Measurements from ENCODE around the gene SPINT3. TPM values are rescaled to one million over a fixed set of nuclear protein-coding genes. Genes with fewer than 3 reads are reported as not detected.
A peak's percentile ranks its signal among the peaks of the same experiment; 100 is the strongest.
"Not testable (repeated sequence)": the region's sequence is repeated elsewhere in the genome, so short reads cannot be mapped to it uniquely, and the experiment has no call there.

SPINT3 gene
- total RNA-seq, 2 experiments from 2014 or later, result not detected

GRCh38 chr20:45489083-45489531 is 26.3 kb downstream of the SPINT3 start:
- no peak overlapping the region for H3K4me3 Mint-ChIP-seq
- ChIA-PET POLR2A (no interaction called here), CTCF (no interaction called here)
- no peak overlapping the region for H3K27ac Mint-ChIP-seq
- peaks cover 29% of the 10 kb centered on the region for H3K27me3 Mint-ChIP-seq
- no peaks in the 10 kb centered on the region for H3K36me3 Mint-ChIP-seq (ENCODE audit: low read depth)
- DNase-seq, result no peak
- no peaks in the 10 kb centered on the region for H3K9me3 Mint-ChIP-seq
- no peaks in the 10 kb centered on the region for H3K4me1 Mint-ChIP-seq

GRCh38 chr20:45487231-45487635 is 28.2 kb downstream of the SPINT3 start:
- peaks cover 32% of the 10 kb centered on the region for H3K27me3 Mint-ChIP-seq
- no peak for DNase-seq
- no peaks in the 10 kb centered on the region for H3K9me3 Mint-ChIP-seq
- no peak overlapping the region for H3K4me3 Mint-ChIP-seq
- H3K36me3 Mint-ChIP-seq (ENCODE audit: low read depth), result no peaks in the 10 kb centered on the region
- ChIA-PET CTCF (no interaction called here), POLR2A (no interaction called here)
- no peaks in the 10 kb centered on the region for H3K4me1 Mint-ChIP-seq
- no peak overlapping the region for H3K27ac Mint-ChIP-seq

- Mint-ChIP-seq H3K4me3 (no peak overlapping the region), H3K27me3 (peaks cover 38% of the 10 kb centered on the region), H3K9me3 (no peaks in the 10 kb centered on the region), H3K36me3 (ENCODE audit: low read depth) (no peaks in the 10 kb centered on the region), H3K27ac (no peak overlapping the region), H3K4me1 (no peaks in the 10 kb centered on the region)
- ChIA-PET POLR2A (no interaction called here), CTCF (interaction anchor here (0.8 to 0.9 kb wide), 2 partner anchors 14 to 36 kb away, joined by 3 read pairs; no protein-coding TSS in a partner anchor)
- DNase-seq, result no peak
Measured at GRCh38 chr20:45485388-45485787, 30.0 kb downstream of the SPINT3 start.

- H3K27me3 Mint-ChIP-seq, result peaks cover 41% of the 10 kb centered on the region
- ChIA-PET CTCF (no interaction called here), POLR2A (no interaction called here)
- H3K9me3 Mint-ChIP-seq, result no peaks in the 10 kb centered on the region
- H3K27ac Mint-ChIP-seq, result no peak overlapping the region
- no peak overlapping the region for H3K4me3 Mint-ChIP-seq
- no peak for DNase-seq
- H3K4me1 Mint-ChIP-seq, result no peaks in the 10 kb centered on the region
- H3K36me3 Mint-ChIP-seq (ENCODE audit: low read depth), result no peaks in the 10 kb centered on the region
Measured at GRCh38 chr20:45484676-45485075, 30.7 kb downstream of the SPINT3 start.

GRCh38 chr20:45479822-45480221 is 35.6 kb downstream of the SPINT3 start:
- POLR2A ChIA-PET, result no interaction called here
- Mint-ChIP-seq H3K36me3 (ENCODE audit: low read depth) (no peaks in the 10 kb centered on the region), H3K27me3 (peaks cover 30% of the 10 kb centered on the region), H3K4me3 (no peak overlapping the region), H3K27ac (no peak overlapping the region), H3K9me3 (no peaks in the 10 kb centered on the region), H3K4me1 (no peaks in the 10 kb centered on the region)
- no peak for DNase-seq
- CTCF ChIA-PET, result interaction anchor here (1.1 kb wide), 1 partner anchor 106 kb away, joined by 3 read pairs; no protein-coding TSS in a partner anchor

- DNase-seq; H3K9me3 Mint-ChIP-seq; H3K4me1 Mint-ChIP-seq; H3K4me3 Mint-ChIP-seq; H3K27ac Mint-ChIP-seq; CTCF ChIA-PET; H3K36me3 Mint-ChIP-seq (ENCODE audit: low read depth): not testable (repeated sequence)
- POLR2A ChIA-PET, result interaction anchor here (0.6 kb wide), 1 partner anchor 1260 kb away, joined by 3 read pairs; no protein-coding TSS in a partner anchor
- H3K27me3 Mint-ChIP-seq, result peaks cover 18% of the 10 kb centered on the region
Measured at GRCh38 chr20:45477530-45478148, 37.8 kb downstream of the SPINT3 start.

- H3K4me3 Mint-ChIP-seq; H3K9me3 Mint-ChIP-seq; H3K4me1 Mint-ChIP-seq; POLR2A ChIA-PET; H3K36me3 Mint-ChIP-seq (ENCODE audit: low read depth); CTCF ChIA-PET; H3K27ac Mint-ChIP-seq; DNase-seq: not testable (repeated sequence)
- peaks cover 40% of the 10 kb centered on the region for H3K27me3 Mint-ChIP-seq
Measured at GRCh38 chr20:45472286-45472685, 43.1 kb downstream of the SPINT3 start.

- Mint-ChIP-seq H3K4me3 (no peak overlapping the region), H3K9me3 (no peaks in the 10 kb centered on the region), H3K27me3 (peaks cover 49% of the 10 kb centered on the region), H3K4me1 (peaks cover 5% of the 10 kb centered on the region), H3K27ac (no peak overlapping the region), H3K36me3 (ENCODE audit: low read depth) (no peaks in the 10 kb centered on the region)
- ChIA-PET CTCF (interaction anchor here (0.9 to 1.4 kb wide), 2 partner anchors 97 to 180 kb away, joined by 3 read pairs; no protein-coding TSS in a partner anchor), POLR2A (no interaction called here)
- DNase-seq, result no peak
Measured at GRCh38 chr20:45470937-45471336, 44.5 kb downstream of the SPINT3 start.

GRCh38 chr20:45470262-45470931 is 45.0 kb downstream of the SPINT3 start:
- Mint-ChIP-seq H3K27me3 (peaks cover 52% of the 10 kb centered on the region), H3K27ac (no peak overlapping the region), H3K4me3 (peak overlapping the region; percentile 21), H3K9me3 (no peaks in the 10 kb centered on the region), H3K4me1 (peaks cover 5% of the 10 kb centered on the region), H3K36me3 (ENCODE audit: low read depth) (no peaks in the 10 kb centered on the region)
- CTCF ChIA-PET, result interaction anchor here (0.9 to 1.4 kb wide), 2 partner anchors 97 to 180 kb away, joined by 3 read pairs; no protein-coding TSS in a partner anchor
- DNase-seq, result no peak
- POLR2A ChIA-PET, result no interaction called here

- peak within 1 kb of the TSS; percentile 21 for H3K4me3 Mint-ChIP-seq
- POLR2A ChIA-PET, result no interaction called here
- DNase-seq, result no peak
- H3K36me3 Mint-ChIP-seq (ENCODE audit: low read depth), result no peaks in the 10 kb centered on the region
- H3K27me3 Mint-ChIP-seq, result peaks cover 52% of the 10 kb centered on the region
- H3K27ac Mint-ChIP-seq, result no peak within 1 kb of the TSS
- no peaks in the 10 kb centered on the region for H3K9me3 Mint-ChIP-seq
- CTCF ChIA-PET, result interaction anchor here (1.4 to 2.3 kb wide), 2 partner anchors 17 to 96 kb away, joined by 3 to 7 read pairs; no protein-coding TSS in a partner anchor
- peaks cover 5% of the 10 kb centered on the region for H3K4me1 Mint-ChIP-seq
Measured at GRCh38 chr20:45469336-45470261, 45.8 kb downstream of the SPINT3 start, which contains the start of gene WFDC2. Gene WFDC2, plus strand, starts transcription at chr20:45469753. Its CDS starts 29 bp downstream, at chr20:45469782.

- DNase-seq, result no peak
- Mint-ChIP-seq H3K27me3 (peaks cover 52% of the 10 kb centered on the region), H3K36me3 (ENCODE audit: low read depth) (no peaks in the 10 kb centered on the region), H3K4me1 (peaks cover 5% of the 10 kb centered on the region), H3K4me3 (no peak overlapping the region), H3K27ac (no peak overlapping the region), H3K9me3 (no peaks in the 10 kb centered on the region)
- ChIA-PET POLR2A (no interaction called here), CTCF (interaction anchor here (0.7 to 2.3 kb wide), 3 partner anchors 10 to 31 kb away, joined by 3 to 7 read pairs (median 5); no protein-coding TSS in a partner anchor)
Measured at GRCh38 chr20:45467861-45468260, 47.6 kb downstream of the SPINT3 start.

- no peaks in the 10 kb centered on the region for H3K9me3 Mint-ChIP-seq
- H3K27me3 Mint-ChIP-seq, result peaks cover 54% of the 10 kb centered on the region
- peaks cover 5% of the 10 kb centered on the region for H3K4me1 Mint-ChIP-seq
- CTCF ChIA-PET, result interaction anchor here (1.4 to 2.3 kb wide), 2 partner anchors 14 to 31 kb away, joined by 5 to 7 read pairs; no protein-coding TSS in a partner anchor
- no peak overlapping the region for H3K27ac Mint-ChIP-seq
- H3K4me3 Mint-ChIP-seq, result no peak overlapping the region
- no peaks in the 10 kb centered on the region for H3K36me3 Mint-ChIP-seq (ENCODE audit: low read depth)
- POLR2A ChIA-PET, result no interaction called here
- DNase-seq, result no peak
Measured at GRCh38 chr20:45467172-45467571, 48.2 kb downstream of the SPINT3 start.

Data from activated CD4-positive, alpha-beta memory T cell treated with anti-CD3 and anti-CD28 coated beads, Interleukin-2, amount 10 ng/mL, durations not matched to agents 7 days and 5 days (primary cell).